GM15510 (cell line): Measurements from ENCODE around the gene EFCAB13.

ENCODE experiments used
- POLR2A ChIP-seq: IDR thresholded peaks from 3 replicates; pipeline ENCODE4 v1.6.1; 2011; ENCODE audit warnings: borderline replicate concordance; ENCODE audit not compliant: insufficient read length; ENCODE audit errors: extremely low read depth

Gene EFCAB13

GRCh38 chr17:47335101-47335936 lies 11.6 kb downstream of the EFCAB13 start:
- no peak for TF ChIP-seq POLR2A

DNA sequence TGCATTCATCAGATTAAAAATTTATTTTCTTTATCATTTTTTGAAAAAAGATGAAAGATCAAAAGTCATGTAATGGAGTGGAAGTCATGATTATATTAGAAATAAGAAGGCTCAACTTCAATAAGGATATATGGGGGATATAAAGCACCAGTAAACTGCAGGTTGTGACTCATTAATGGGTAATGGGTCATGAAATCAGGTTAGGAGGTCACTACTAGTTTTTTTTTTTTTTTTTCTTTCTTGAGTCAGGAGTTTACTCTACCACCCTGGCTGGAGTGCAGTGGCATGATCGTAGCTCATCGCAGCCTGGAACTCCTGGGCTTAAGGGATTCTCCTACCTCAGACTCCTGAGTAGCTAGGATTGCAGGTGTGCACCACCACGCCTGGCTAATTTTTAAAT lies 14.3 kb downstream of the EFCAB13 start:
- TF ChIP-seq POLR2A = no peak

DNA sequence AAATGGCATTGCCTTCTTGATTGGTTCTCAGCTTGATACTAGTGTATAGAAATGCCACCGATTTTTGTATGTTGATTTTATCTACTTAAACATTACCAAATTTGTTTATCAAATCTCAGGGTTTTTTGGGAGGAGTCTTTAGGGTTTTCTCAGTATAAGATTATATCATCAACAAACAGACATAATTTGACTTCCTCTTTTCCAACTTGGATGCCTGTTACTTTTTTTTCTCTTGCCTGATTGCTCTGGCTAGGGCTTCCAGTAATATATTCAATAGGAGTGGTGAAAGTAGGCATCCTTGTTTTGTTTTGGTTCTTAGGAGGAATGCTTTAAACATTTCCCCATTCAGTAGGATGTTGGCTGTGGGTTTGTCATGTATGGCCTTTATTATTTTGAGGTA lies 29.1 kb downstream of the EFCAB13 start:
- no peak for TF ChIP-seq POLR2A

GRCh38 chr17:47358652-47359051 lies 34.9 kb downstream of the EFCAB13 start:
- TF ChIP-seq POLR2A = no peak

DNA sequence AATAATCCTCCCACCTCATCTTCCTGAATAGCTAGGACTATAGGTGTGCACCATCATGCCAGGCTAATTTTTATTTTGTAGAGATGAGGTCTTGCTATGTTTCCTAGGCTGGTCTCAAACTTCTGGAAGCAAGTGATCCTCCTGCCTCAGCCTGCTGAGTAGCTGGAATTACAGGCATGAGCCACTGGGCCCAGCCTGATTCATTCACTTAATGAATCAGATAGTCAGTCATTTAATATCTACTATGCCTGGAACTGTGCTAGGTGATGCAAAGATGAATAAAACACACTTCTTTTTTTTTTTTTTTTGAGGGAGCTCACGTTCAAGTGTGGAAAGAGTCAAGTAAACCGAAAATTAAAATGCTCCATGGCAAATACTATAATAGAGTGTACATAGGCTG lies 39.4 kb downstream of the EFCAB13 start:
- TF ChIP-seq POLR2A = no peak

- no peak for TF ChIP-seq POLR2A
Measured at GRCh38 chr17:47367257-47367656, 43.5 kb downstream of the EFCAB13 start.

GRCh38 chr17:47368262-47368661 lies 44.5 kb downstream of the EFCAB13 start:
- TF ChIP-seq POLR2A = no peak

DNA sequence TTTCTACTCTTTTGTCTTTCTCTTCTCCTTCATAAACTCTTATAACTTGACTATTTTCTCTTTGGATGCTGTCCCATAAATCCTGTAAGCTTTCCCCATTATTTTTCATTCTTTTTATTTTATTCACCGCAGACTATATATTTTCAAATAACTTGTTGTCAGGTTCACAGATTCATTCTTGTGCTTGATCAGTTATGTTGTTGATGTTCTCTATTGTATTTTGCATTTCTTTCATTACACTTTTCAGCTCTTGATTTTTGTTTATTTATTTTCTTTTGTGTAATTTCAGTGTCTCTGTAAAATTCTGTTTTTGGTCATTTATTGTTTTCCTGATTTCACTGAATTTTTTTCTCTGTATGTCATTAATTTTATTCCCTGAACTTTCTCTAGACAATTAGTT lies 49.2 kb downstream of the EFCAB13 start:
- no peak for TF ChIP-seq POLR2A

DNA sequence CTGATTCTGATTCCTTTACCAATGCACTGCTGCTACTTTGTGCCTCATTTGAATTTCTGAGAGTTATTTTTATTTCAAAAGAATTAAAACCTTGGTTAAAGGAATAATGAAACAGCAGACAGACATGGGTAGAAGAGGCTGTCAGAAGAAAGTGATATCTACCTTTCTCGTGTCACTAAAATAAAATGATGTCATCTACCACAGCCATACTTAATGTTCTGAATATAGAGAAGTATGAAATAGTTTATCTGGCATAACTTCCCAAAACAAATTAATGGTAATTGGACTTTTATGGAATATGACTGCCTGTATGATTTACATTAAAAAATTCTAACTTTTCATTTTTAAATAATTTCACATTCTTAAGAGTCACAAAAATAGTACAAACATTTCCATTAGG lies 52.5 kb downstream of the EFCAB13 start:
- TF ChIP-seq POLR2A = no peak

DNA sequence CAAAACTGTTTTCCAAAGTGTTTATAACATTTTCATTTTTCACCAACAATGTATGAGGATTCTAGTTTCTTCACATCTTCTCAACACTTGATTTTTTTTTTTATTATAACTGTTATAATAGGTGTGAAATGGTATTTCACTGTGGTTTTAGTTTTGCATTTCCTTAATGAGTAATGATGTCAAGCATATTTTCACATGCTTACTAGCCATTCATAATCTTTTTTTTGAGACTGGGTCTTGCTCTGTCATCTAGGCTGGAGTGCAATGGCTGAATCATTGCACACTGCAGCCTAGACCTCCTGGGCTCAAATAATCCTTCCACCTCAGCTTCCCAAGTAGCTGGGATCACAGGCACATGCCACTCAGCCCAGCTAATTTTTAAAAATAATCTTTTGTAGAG lies 65.1 kb downstream of the EFCAB13 start:
- TF ChIP-seq POLR2A = no peak

GRCh38 chr17:47400333-47400732 lies 76.6 kb downstream of the EFCAB13 start:
- TF ChIP-seq POLR2A = no peak

DNA sequence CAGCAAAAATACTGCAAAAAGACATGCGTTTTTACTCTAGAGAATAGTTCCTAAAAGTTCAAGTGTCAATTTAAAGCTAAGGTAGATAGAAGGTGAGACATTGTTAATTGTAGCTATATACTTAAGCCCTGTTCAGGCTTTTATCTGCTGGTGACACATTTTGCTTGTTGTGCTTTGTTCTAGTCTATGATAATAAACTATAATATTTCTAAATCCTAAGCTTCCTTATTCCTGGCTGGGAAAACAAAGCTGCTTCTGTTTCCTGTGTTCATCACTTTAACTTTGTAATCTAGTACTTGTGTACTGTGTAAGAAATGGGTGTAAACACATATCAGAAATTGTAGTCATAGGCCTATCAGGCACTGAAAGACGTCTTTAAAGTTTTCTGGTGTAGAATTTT lies 77.3 kb downstream of the EFCAB13 start:
- no peak for TF ChIP-seq POLR2A

- no peak for TF ChIP-seq POLR2A
Measured at GRCh38 chr17:47404006-47404405, 80.3 kb downstream of the EFCAB13 start.

GRCh38 chr17:47404875-47405274 lies 81.1 kb downstream of the EFCAB13 start:
- TF ChIP-seq POLR2A = no peak

- no peak for TF ChIP-seq POLR2A
Measured at GRCh38 chr17:47413872-47414271, 90.1 kb downstream of the EFCAB13 start.

- TF ChIP-seq POLR2A = no peak
Measured at GRCh38 chr17:47414612-47415011, 90.9 kb downstream of the EFCAB13 start.
